Stomach smooth muscle (tissue), 2 donors: ENCODE data around the gene TP73.

Experiments used
- H3K27ac ChIP-seq: one replicate; pipeline ENCODE4 v1.7.0; 2013; ENCODE audit warnings: mild to moderate bottlenecking, low read length, inconsistent platforms
- H3K27me3 ChIP-seq, 2 donors: one replicate each; pipeline ENCODE4 v1.7.0; 2013; ENCODE audit warnings: low read length in 2 of 2; ENCODE audit not compliant: insufficient read depth in 2 of 2, control insufficient read depth in 1 of 2
- H3K36me3 ChIP-seq, 2 donors: one replicate each; pipeline ENCODE4 v1.7.0; 2013; ENCODE audit warnings: low read length in 2 of 2; ENCODE audit not compliant: control insufficient read depth in 2 of 2, insufficient read depth in 2 of 2
- H3K4me1 ChIP-seq: one replicate; pipeline ENCODE4 v1.7.0; 2013; ENCODE audit warnings: low read length; ENCODE audit not compliant: control insufficient read depth, insufficient read depth
- H3K4me3 ChIP-seq, 2 donors: one replicate each; pipeline ENCODE4 v1.7.0; 2013; ENCODE audit warnings: low read length in 2 of 2
- H3K9ac ChIP-seq, 2 donors: one replicate each; pipeline ENCODE4 v1.7.0; 2013; ENCODE audit warnings: low read length in 2 of 2, mild to moderate bottlenecking in 1 of 2
- H3K9me3 ChIP-seq, 2 donors: one replicate each; pipeline ENCODE4 v1.7.0; 2013; ENCODE audit warnings: low read length in 2 of 2; ENCODE audit not compliant: control insufficient read depth in 2 of 2
- donor health status: healthy.
- donor health status: Pancreatic carcinoma.

Gene TP73

GRCh38 chr1:3651930-3652547 is at the start of gene TP73:
Gene TP73 (plus strand): TSS chr1:3652516. CDS start chr1:3682366, 29,850 bp downstream.
- Histone ChIP-seq H3K9me3 (no peaks in the 10 kb centered on the region), H3K4me1 (peaks cover 34% of the 10 kb centered on the region), H3K27me3 (peaks cover 34 to 41% of the 10 kb centered on the region in 2 donors), H3K36me3 (peaks cover 2 to 3% of the 10 kb centered on the region in 2 donors), H3K27ac (no peak within 1 kb of the TSS), H3K4me3 (peak within 1 kb of the TSS in 1 of 2 donors; percentile 89), H3K9ac (no peak within 1 kb of the TSS)

- H3K27ac ChIP-seq, result no peak overlapping the region
- H3K9me3 ChIP-seq, result no peaks in the 10 kb centered on the region
- H3K36me3 ChIP-seq, result no peaks in the 10 kb centered on the region
- H3K4me3 ChIP-seq, result no peak overlapping the region
- H3K9ac ChIP-seq, result no peak overlapping the region
- peaks cover 7% of the 10 kb centered on the region for H3K4me1 ChIP-seq
- peaks cover 10 to 12% of the 10 kb centered on the region in 2 donors for H3K27me3 ChIP-seq
Observed at GRCh38 chr1:3603156-3603555, 49.2 kb upstream of the TP73 start.

- Histone ChIP-seq H3K9ac (no peak overlapping the region), H3K36me3 (no peaks in the 10 kb centered on the region), H3K27me3 (peaks cover 14 to 18% of the 10 kb centered on the region in 2 donors), H3K4me1 (peaks cover under 1% of the 10 kb centered on the region), H3K9me3 (no peaks in the 10 kb centered on the region), H3K27ac (no peak overlapping the region), H3K4me3 (no peak overlapping the region)
Observed at GRCh38 chr1:3603571-3604467, 48.5 kb upstream of the TP73 start.

GRCh38 chr1:3604468-3604974 is 47.8 kb upstream of the TP73 start:
- Histone ChIP-seq H3K36me3 (no peaks in the 10 kb centered on the region), H3K27me3 (peaks cover 21 to 25% of the 10 kb centered on the region in 2 donors), H3K9me3 (no peaks in the 10 kb centered on the region), H3K4me3 (no peak overlapping the region), H3K27ac (no peak overlapping the region), H3K4me1 (no peaks in the 10 kb centered on the region), H3K9ac (no peak overlapping the region)

- H3K27me3 ChIP-seq, result peaks cover 27 to 31% of the 10 kb centered on the region in 2 donors
- peaks cover 2% of the 10 kb centered on the region for H3K4me1 ChIP-seq
- H3K27ac ChIP-seq, result no peak overlapping the region
- no peak overlapping the region for H3K9ac ChIP-seq
- H3K9me3 ChIP-seq, result no peaks in the 10 kb centered on the region
- H3K4me3 ChIP-seq, result no peak overlapping the region
- no peaks in the 10 kb centered on the region for H3K36me3 ChIP-seq
Observed at GRCh38 chr1:3604997-3605823, 47.1 kb upstream of the TP73 start.

- H3K4me3 ChIP-seq, result no peak overlapping the region
- no peaks in the 10 kb centered on the region for H3K36me3 ChIP-seq
- peaks cover 38 to 47% of the 10 kb centered on the region in 2 donors for H3K27me3 ChIP-seq
- H3K4me1 ChIP-seq, result peaks cover 17% of the 10 kb centered on the region
- no peaks in the 10 kb centered on the region for H3K9me3 ChIP-seq
- no peak overlapping the region for H3K27ac ChIP-seq
- H3K9ac ChIP-seq, result no peak overlapping the region
Observed at GRCh38 chr1:3606779-3607702, 45.3 kb upstream of the TP73 start.

- no peak overlapping the region for H3K27ac ChIP-seq
- H3K4me3 ChIP-seq, result no peak overlapping the region
- H3K9ac ChIP-seq, result no peak overlapping the region
- H3K36me3 ChIP-seq, result no peaks in the 10 kb centered on the region
- peaks cover 18% of the 10 kb centered on the region for H3K4me1 ChIP-seq
- peaks cover 42 to 50% of the 10 kb centered on the region in 2 donors for H3K27me3 ChIP-seq
- no peaks in the 10 kb centered on the region for H3K9me3 ChIP-seq
Observed at GRCh38 chr1:3607703-3608065, 44.6 kb upstream of the TP73 start.

GRCh38 chr1:3608154-3608553 is 44.2 kb upstream of the TP73 start:
- Histone ChIP-seq H3K4me1 (peaks cover 18% of the 10 kb centered on the region), H3K27me3 (peaks cover 42 to 50% of the 10 kb centered on the region in 2 donors), H3K27ac (no peak overlapping the region), H3K9me3 (no peaks in the 10 kb centered on the region), H3K36me3 (no peaks in the 10 kb centered on the region), H3K4me3 (no peak overlapping the region), H3K9ac (no peak overlapping the region)

- Histone ChIP-seq H3K4me1 (peaks cover 18% of the 10 kb centered on the region), H3K4me3 (no peak overlapping the region), H3K9ac (no peak overlapping the region), H3K36me3 (no peaks in the 10 kb centered on the region), H3K27me3 (peaks cover 43 to 50% of the 10 kb centered on the region in 2 donors), H3K27ac (no peak overlapping the region), H3K9me3 (no peaks in the 10 kb centered on the region)
Observed at GRCh38 chr1:3609016-3609768, 43.1 kb upstream of the TP73 start.
